ENCODE results near the gene CAPN7.

CAPN7 gene

DNA sequence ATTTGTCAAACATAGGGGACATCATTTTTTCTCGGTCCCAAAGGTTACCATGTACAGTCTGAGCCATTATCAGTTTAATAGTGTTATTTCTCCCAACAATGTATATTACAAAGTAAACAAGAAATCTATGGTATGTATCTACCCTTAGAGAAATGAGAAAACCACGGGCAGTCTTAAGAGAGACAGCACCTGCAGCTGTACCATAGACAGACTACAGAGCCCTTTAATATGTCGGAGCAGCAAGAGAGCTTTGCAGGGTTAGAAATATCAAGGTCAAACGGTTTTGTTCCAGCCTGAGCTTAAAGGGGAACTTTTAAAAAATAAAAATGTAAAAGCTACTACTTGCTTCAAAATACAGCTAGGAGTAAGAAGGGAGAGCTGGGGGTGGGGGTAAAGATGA, 73.2 kb downstream of the CAPN7 start:
- DNase-seq: no peak

- DNase-seq: peak in 1 of 2 experiments; percentile 5
These were observed 73.8 kb downstream of the CAPN7 start for GRCh38 chr3:15279671-15280402.

GRCh38 chr3:15280853-15281532, 74.9 kb downstream of the CAPN7 start:
- DNase-seq: no peak

DNA sequence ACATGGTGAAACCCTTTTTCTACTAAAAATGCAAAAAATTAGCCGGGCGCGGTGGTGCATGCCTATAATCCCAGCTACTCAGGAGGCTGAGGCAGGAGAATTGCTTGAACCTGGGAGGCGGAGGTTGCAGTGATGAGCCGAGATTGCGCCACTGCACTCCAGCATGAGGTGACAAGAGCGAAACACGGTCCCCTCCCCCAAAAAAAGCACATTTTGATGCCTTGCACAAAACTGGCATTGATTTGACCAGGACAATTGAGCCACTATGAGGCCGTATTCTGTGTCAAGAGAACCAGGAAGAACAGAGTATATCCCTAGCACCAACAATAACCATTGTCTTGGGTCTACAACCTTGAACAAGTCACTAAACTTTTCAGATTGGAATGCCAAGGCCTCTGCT, 75.8 kb downstream of the CAPN7 start:
- no peak for DNase-seq

DNA sequence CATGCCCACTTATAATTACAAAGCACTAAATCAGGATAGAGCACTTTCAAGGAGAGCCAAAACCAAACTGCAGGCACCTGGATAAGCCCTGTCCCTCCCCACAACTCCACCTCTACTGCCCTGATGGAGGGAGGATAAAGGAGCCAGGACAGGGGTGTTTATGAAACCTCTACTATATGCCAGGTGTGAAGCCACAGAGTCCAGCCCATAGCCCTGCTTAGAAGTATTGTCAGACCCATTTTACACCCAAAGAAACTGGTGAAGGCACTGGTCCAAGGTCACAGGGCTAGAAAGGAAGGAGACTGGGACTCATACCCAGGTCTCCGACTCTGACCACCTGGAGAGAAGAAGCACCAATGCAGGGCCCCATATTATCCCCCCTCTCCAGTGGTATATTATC, 77.7 kb downstream of the CAPN7 start:
- no peak for DNase-seq

DNA sequence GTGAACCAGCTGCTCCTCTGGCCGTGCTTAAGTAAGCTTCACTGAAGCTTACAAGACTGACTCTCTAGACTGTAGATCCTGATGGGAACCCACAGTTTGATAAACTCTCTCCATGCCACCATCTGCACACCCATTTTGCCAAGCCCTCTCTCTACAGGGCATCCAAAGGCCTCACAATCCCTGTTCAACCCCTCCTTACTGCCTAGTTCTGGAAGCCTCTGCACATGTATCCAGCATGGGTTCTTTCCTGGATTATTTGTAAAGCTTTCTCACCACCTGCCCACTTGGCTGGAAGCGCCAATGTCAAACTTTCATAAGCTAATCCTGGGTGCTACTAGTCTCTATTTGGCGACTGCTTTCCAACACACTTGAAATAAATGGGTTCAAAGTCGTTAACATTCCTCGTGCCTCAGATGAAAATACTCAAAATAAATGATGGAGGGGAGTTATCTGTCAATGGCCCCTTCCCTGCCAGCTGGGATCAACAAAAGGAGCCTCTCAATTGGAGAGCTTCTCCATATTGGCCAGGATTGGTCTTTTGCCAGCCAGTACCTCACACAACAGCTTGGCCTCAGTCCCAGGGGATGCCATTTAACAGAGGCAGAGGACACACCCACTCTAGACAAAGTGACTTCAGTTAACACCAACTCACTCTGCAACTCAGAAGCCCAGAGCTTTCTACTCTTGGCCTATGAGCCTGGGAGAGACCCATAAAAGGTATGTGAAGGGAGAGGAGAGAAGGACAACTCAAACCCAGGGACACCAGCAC, 78.3 kb downstream of the CAPN7 start:
- DNase-seq: peak in 1 of 2 experiments; percentile 16

DNA sequence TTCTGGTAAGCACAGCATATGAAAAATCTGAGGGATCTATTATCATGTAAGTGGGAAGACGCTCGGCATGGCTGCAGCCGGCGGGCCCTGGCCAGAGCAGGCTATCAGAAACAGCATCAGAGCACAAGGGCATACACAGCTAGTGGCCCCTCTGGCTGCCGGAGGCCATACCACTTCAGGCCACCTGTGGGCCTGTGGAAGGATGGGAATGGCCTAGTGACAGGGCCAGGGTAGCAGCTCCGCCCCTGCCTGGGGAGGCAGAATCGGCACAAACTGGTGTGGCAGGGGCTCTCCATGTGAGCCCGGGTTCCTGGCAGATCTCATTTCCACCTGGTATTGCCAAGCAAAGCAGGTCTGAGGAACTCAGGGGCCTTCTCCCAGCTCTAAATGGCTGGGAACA, 80.0 kb downstream of the CAPN7 start:
- DNase-seq: no peak

DNA sequence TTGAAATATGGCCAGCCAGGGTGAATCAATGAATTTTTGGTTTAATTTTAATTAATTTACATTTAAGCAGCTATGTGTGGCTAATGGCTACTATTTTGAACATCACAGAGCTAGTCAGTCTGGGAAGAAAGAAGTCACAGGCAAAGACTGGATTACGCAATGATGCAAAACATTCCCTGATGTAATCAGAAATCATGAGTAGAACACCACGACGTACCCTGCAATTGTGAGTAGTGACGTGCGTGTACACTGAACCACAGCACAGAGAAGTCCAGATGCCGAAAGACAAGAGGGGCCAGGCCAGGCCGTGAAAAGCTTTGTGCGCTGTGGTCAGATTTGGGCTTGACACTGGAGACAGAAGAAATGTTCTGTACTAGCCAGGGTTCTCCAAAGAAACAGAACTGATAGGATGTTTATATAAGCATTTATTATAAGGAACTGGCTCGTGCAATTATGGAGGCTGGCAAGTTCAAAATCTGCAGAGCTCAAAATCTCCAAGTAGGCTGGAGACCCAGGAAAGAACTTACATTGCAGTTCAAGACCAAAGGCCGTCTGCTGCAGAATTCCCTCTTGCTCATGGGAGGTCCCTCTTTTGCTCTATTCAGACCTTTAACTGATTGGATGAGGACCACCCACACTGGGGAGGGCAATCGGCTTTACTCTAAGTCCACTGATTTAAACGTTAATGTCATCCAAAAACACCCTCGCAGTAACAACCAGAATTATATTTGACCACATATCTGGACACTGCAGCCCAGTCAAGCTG, 81.7 kb downstream of the CAPN7 start:
- no peak for DNase-seq

DNA sequence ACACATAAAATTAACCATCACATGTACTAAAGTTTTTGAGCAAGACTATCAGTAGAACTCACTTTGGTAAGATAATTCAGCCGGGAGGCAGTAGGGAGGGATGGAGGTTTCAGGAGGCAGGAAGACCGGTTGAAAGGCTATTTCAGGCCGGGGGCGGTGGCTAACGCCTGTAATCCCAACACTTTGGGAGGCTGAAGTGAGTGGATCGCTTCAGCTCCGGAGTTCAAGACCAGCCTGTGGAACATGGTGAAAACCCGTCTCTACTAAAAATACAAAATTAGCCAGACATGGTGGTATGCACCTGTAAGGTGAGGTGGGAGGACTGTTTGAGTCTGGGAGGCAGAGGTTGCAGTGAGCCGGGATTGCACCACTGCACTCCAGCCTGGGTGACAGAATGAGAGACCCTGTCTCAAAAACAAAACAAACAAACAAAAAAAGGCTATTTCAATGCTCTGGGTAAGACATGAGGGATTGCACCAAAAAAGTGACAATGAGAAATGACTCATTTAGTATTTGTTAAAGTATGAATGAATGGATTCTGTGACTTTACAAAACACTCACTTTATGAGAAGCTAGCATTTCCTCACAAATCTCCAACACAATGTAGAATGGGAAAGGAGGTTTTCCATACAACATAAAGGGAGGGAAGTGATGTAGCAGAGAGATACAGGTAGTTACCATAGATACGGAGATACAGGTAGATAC, 82.4 kb downstream of the CAPN7 start:
- no peak for DNase-seq

DNA sequence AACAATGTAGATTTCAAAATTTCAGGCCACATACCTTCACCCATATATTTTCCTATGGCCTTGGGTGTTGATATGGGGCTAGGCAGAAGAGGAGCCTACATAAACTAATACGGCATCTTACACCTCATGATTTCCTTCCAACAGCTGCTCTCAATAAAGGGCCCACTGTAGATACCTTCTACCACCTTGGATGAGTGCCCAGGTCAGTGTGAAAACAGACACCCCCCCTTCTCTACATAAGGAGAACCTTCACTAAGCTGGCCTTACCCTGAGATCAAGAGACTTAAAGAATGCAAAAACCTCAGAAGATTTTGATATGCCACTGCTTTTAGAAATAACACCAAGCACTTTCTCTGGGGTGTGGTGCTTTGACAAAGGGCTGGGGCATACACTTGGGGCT, 83.6 kb downstream of the CAPN7 start:
- no peak for DNase-seq

DNA sequence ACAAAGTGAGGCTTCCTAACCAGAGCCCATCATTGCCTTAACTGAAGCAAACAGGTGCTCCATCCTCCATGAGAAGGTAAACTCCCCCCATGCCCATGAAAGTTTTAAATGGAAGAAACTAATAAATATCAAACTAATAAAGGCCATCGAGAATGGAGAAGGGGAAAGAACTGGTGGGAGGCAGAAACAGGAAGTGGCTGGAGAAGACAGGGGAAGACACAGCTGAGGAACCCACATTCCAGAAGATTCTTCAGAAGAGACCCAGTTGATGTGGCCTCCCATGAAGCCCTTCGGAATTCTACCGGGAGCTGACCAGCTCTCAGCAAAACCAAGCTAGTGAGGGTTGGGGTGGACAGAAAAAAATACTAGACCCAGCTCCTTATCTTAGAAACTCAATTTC, 84.7 kb downstream of the CAPN7 start:
- no peak for DNase-seq

- no peak for DNase-seq
These were observed 85.8 kb downstream of the CAPN7 start for GRCh38 chr3:15291589-15292541.

DNA sequence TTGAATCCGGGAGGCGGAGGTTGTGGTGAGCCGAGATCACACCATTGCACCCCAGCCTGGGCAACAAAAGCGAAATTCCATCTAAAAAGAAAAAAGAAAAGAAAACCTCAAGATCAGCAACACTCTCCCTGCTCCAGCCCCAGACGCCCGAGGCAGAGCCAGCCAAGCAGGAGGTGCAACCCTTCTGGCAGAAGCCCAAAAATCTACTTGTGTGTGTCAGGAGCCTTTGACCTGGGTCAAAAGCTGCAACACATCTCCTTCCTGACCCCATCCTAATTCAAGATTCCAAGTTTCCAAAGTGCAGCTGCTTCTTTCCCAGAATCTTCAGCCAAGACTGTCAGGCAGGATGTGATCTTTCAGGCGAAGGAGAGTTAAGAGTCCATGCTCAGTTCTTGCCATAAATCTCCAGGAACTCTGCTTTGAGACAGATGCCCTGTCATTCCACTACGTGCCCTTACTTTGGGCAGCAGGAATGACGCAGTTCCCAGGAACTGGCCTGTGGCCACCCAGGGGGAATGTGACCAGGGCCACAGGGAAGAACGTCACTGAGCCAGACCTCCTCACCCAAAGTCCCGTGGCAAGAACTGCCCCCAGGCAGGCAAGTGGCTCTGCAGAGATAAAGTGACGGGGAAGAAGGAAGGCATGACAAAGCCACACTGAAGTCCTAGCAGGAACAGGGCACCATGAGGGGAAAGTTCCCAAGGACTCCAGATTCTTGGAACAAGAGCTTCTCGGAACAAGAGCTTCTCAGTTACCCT, 86.9 kb downstream of the CAPN7 start:
- no peak for DNase-seq

DNA sequence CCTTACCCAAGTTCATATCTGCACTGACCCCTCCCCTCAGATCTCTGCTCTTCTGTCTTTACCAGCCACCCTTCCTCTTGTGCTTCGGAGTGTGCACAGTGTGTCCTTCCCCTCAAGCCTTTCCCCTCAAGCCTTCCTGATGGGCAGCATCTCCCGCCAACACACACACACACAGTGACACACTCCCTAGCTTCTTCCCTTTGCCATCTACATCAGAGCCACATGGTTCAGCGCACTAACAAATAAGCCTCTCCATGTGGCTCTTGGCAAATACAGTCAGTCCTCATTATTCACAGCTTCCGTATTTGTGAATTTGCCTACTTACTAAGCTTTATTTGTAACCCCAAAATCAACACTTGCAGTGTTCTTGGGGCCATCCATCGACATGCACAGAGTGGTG, 88.9 kb downstream of the CAPN7 start:
- no peak for DNase-seq

DNA sequence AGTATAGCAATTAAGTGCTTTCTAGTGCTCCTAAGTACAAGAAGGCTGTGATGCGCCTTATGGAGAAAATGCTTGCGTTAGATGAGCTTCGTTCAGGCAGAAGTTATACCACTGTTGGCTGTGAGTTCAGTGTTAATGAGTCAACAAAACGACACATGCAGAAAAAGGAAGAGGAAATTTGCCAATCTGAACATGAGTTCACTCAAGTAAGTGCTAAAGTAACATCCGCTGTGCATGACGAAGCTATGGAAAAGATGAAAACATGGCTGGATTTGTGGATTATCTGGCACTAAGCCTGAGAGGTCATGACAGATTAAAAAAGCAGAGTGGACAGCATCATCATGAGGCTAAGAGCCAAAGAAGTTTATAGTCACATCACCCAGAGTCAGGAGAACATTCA, 89.5 kb downstream of the CAPN7 start:
- no peak for DNase-seq

DNA sequence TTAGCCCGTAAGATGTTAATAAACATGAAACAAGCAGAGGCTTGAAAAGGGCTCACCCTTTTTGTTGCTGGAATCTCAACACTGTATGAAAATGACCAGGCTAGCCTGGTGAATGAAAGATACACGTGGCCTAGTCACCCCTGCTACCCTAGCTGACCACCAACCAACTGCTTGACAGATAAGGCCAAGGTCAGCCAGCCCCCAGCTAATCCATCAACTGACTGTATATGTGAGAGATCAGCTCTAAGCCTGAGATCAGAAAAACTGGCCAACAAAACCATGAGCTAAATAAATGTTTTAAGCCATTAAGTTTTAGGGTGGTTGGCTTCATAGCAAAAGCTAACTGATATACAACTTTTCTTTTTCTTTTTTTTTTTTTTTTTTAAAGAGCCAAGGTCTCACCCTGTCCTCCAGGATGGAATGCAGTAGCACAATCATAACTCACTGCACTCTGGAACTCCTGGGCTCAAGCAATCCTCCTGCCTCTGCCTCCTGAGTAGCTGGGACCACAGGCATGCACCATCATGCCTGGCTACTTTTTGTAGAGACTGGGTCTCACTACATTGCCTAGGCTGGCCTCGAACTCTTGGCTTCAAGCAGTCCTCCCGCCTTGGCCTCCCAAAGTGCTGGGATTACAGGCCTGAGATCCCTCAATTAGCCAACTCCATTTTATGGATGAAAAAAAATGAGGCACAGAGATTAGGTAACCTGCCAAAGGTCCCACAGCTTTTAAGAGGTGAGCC, 91.7 kb downstream of the CAPN7 start:
- no peak for DNase-seq

- DNase-seq: no peak
These were observed 92.5 kb downstream of the CAPN7 start for GRCh38 chr3:15298504-15298903.

DNA sequence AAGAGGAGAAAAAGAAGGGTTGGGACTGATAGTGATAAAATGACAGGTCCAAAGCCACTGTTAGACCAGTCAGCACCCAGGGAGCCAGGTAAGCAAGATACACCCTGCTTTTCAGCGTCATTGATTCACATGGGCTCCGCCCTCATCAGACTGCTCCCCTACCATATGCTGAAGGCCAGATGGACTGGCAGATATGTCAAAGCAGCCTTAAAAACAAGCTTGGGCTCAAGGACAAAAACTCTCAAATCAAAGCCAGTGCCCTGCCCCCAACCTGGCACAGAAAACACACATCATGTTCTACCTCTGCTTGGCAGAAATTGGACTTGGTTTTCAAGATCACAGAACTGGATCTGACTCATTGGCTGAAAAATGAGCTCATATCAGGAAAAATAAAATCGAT, 93.0 kb downstream of the CAPN7 start:
- DNase-seq: no peak

GRCh38 chr3:15300323-15301078, 94.5 kb downstream of the CAPN7 start:
- no peak for DNase-seq

Data from NCI-H526 (cell line).